Adrenal gland (tissue), 5 donors: ENCODE data around the gene ARL11.

Experiments used
- POLR2A ChIP-seq, 2 donors: fragments of 450-650 bp; IDR thresholded peaks; one replicate each; pipeline ENCODE4 v1.6.1; 2017; ENCODE audit warnings: antibody characterized with exemption in 2 of 2, mild to moderate bottlenecking in 2 of 2, moderate library complexity in 1 of 2
- TF ChIP-seq, protein P1 (sequence below), 6 experiments: fragments of 450-650 bp in 4 of 6; fragments of 200-600 bp in 2 of 6; sonication (generic) in 1 of 6; IDR thresholded peaks; 1 replicate in 5 of 6; 2 replicates in 1 of 6; pipeline versions ENCODE4 v1.5.1 to v1.8.0; 2016 to 2021; ENCODE audit warnings: antibody characterized with exemption in 6 of 6, mild to moderate bottlenecking in 2 of 6, moderate library complexity in 1 of 6
- donor health status: DM: no; HTN: no; CAD: no.

GRCh38 chr13:49630580-49630979 is 2.3 kb downstream of the ARL11 start:
- no peak for TF ChIP-seq POLR2A (IDR thresholded peaks at IDR 0.05)
- TF ChIP-seq, protein P1, sequence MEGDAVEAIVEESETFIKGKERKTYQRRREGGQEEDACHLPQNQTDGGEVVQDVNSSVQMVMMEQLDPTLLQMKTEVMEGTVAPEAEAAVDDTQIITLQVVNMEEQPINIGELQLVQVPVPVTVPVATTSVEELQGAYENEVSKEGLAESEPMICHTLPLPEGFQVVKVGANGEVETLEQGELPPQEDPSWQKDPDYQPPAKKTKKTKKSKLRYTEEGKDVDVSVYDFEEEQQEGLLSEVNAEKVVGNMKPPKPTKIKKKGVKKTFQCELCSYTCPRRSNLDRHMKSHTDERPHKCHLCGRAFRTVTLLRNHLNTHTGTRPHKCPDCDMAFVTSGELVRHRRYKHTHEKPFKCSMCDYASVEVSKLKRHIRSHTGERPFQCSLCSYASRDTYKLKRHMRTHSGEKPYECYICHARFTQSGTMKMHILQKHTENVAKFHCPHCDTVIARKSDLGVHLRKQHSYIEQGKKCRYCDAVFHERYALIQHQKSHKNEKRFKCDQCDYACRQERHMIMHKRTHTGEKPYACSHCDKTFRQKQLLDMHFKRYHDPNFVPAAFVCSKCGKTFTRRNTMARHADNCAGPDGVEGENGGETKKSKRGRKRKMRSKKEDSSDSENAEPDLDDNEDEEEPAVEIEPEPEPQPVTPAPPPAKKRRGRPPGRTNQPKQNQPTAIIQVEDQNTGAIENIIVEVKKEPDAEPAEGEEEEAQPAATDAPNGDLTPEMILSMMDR (IDR thresholded peaks at IDR 0.05) = no peak
